HuH-7 (cell line): ENCODE data around the gene PPP2R2C.
A peak's percentile ranks its signal among the peaks of the same experiment; 100 is the strongest.

ENCODE experiments used
- DNase-seq: peaks from one replicate; pipeline ENCODE4 v3.0.0; 2011; ENCODE audit warnings: low spot score

Gene PPP2R2C

DNA sequence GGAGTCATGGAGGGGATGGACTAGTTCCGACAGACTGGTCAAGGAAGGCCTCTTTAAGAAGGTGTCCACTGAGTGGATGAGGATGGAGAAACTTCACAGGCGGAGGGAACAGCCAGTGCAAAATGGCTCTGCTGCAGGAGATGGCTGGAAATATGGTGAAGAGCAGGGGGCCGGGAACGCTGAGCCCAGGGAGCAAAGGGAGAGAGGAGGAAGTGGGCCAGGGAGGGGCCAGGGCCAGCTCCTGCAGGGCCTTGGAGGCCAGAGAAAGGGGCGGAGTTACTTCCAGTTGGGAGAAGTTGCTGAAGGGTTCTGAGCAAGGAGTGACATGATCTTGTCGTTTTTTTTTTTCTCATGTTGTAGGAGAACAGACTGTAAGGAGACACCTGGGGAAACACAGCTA, 108.3 kb downstream of the PPP2R2C start:
- DNase-seq: no peak

DNA sequence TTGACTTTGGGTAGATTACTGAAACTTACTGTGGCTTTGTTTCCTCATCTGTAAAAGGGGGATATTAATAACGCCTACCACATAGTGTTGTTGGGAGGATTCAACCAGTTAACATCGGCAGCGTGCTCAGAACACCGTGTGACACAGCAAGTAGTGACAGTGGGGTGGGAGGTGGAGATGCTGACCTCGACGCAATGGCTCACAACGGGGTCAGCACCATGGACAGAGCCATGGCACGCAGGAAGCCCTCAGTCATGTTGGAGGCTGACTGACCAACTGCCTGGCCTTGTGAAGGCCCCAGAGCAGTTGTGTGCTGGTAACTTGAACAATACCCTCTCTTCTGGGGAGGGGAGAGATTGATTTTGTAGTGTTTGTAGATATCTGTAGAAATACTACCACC, 109.5 kb downstream of the PPP2R2C start:
- peak; percentile 70 for DNase-seq

DNA sequence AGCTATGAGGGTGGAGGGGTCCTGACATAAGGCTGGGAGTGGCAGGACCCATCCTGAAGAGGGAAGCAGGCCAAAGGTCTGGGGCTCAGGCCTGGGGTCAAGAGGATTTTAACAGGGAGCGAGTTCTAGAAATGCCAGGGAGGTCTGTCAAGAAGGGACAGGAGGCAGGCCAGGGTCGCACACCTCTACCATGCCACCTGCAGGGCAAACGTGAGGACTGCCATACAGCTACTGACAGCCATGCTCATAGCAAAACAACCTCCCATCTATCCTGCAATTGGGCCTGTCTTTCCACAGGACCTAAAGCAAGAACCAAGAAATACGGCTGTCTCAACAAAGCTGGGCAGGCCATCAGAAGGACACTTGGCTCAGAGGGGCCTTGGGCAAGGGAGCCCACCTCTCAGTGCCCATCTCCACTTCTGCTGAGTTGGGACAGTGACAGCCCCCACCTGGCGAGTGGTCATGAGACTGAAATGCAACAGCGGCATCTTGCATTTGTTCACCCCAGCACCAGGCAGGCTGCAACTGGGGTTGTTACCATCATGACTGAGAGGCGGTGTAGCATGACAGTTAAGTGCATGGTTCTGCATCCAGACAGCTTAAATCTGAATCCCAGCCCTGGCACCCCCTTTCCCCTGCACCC, 110.0 kb downstream of the PPP2R2C start:
- no peak for DNase-seq

DNA sequence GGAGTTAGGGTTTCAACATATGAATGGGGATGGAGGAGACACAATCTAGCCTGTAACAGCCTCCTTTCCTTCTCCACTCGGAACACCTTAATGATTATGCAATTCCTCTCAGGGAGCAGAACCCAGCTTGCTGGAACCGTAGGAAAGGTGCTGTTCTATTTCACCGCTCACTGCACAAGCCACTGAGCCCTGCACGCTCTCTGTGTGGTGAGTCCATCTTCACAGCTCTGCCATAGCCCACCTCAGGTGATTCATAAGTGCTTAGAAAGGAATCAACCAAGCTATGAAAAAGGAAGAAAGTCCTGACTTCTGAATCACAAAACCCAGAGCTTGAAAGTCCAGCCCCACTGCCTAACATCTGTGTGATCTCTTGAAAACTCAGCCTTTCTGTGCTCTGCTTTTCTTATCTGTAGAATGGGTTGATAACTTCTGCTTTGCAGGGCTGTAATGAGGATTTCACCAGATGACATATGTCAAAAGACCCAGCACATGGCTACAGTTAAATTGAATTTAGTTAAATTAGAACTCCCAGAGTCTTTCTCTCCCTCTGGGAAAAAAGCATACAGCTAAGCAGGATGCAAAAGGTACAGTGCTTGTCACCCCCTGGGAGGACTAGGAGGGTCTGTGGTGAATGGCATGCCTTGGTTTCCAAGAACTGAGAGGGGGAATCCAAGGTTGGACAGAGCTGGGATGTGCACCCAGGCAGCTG, 111.2 kb downstream of the PPP2R2C start:
- no peak for DNase-seq

DNA sequence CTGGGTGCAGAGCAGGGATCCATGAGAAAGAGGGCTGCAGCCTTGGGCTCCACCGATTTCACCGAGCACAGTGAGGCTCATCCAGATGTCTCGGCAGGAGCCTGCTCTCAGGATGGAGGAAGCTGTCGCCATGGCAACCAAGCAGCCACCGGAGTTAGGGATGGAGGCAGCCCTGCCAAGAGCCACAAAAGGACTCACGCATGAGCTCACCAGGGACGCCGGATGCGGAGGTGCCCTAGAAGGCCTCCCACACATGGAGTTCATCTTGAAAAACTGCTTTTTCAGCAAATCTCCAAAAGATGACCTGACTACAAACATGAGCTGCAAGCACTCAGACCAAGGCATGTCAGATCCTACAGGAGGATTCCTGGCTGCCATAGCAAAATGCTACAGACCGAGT, 112.0 kb downstream of the PPP2R2C start:
- no peak for DNase-seq

DNA sequence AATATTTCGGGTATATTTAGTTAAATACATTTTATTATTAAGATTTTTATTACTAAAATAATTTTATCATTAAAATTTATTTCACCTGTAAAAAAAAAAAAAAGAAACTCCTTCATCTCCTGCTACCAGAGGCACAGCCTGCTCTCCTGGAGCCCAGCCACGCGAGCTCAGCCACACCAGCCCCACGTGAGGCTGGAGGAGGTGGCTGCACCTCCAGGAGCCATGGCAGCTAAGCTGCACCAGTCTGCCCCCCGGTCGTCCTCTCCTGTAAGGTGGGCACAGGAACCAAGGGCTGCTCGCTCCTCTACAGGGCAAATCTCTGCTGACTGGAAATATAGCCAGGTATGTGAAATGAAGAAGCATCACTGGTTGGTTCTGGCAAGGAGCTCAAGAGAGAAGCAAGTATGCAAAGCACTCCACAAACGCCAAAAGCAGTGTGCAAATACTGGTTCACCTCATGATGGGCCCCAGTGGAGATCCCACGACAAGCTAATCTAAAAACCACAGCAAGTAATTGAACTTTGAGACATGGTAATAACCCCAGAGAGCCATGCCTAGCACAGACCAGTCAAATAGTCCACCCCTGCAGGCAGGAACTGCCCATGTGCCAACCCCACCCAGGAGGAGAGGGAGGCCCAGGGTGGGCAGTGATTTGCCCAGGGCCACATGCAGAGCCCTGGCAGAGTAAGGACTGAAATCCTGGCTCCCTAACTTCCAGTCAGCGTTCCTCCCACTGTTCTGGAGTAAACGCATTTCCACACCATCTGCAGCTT, 112.7 kb downstream of the PPP2R2C start:
- DNase-seq: no peak

DNA sequence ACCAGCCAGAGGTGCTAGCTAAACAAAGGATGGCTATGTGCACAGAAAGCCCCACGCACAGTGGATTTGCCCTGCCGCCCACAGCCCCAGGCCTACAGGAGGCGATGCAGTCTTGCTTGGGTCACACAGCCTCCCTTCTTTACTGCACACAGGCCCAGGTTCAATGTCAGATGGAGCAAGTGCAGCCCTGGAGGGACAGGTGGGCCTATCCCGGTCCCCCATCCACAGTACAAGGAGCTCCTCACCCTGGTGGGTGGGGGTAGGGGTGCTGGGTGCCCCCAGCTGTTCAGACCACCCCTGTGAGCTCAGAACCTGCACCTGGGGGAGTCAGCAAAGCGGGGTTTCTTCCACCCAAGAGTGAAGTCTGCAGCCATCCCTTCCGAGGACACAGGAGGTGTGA, 114.9 kb downstream of the PPP2R2C start:
- no peak for DNase-seq

DNA sequence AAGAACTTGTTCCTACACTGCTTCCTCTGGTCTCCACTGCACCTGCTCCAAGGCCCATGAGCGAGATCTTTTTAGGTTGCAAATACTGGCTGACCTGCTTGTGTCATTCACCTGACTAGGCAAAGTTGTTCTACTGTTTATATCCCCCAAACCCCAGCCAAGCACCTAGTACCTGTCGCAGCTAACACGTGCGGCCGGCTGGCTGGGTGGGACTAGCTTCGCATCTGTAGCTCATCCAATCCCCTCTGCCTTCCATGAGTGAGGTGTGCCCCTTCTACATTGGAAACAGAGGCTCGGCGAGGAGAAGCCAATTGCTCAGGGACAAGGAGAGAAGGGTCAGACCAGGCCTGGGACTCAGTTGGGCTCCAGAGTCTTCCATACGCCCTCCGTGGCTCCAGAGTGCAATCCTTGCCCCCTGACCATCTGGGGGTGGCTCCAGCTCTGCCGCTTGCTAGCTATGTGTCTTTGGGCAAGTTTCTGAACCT, 116.3 kb downstream of the PPP2R2C start:
- no peak for DNase-seq

DNA sequence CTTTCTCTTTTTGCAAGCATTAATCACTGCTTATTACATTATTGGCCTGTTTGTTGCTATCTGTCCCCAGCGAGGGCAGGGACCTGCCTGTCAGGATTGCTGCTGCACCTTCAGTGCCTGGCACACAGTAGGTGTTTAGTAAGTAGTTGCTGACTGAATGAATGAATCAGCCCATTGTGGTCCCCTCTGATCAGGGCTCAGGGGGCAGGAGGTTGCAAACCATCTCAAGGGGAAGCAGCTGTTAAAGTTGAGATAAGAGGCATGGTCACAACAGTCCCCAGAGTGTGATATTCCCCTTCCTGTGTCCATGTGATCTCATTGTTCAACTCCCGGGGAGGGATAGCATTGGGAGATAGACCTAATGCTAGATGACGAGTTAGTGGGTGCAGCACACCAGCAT, 117.4 kb downstream of the PPP2R2C start:
- no peak for DNase-seq

DNA sequence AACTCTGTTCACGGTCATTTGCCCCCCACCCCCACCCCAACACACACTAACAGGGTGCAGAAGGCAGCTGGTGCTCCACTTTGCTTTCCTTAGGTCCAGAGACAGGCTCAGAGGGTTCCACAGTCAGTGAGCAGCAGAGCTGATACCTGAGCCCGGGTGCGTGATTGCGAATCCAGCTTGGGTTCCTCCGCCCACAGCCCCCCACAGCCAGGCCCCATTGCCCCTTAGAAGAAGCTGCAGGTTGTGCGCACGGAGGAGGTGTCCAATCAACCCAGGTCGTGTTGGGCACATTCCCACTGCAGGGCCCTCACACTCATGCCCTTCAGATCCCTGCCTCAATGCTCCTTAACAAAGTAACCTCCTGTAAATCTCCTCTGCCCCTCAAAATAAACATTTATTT, 117.8 kb downstream of the PPP2R2C start:
- DNase-seq: no peak

DNA sequence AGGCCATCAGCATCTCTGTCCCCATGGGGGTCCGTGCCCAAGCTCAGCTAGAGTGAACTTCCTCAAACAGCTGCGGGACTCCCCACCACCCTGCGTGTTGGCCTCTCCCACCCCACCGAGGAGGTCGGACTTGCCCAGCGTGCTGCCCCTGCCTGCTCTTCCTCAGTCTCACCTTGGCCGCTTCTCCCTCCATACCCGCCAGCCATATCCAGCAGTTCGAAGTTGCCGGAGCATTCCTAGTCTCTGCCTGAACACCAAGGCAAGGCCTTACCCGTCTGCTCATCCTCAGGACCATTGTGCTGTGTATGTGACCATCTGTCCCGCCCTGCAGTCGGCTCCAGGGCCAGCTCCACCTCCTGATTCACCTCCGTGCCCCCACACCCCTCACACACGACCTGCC, 118.3 kb downstream of the PPP2R2C start:
- no peak for DNase-seq

DNA sequence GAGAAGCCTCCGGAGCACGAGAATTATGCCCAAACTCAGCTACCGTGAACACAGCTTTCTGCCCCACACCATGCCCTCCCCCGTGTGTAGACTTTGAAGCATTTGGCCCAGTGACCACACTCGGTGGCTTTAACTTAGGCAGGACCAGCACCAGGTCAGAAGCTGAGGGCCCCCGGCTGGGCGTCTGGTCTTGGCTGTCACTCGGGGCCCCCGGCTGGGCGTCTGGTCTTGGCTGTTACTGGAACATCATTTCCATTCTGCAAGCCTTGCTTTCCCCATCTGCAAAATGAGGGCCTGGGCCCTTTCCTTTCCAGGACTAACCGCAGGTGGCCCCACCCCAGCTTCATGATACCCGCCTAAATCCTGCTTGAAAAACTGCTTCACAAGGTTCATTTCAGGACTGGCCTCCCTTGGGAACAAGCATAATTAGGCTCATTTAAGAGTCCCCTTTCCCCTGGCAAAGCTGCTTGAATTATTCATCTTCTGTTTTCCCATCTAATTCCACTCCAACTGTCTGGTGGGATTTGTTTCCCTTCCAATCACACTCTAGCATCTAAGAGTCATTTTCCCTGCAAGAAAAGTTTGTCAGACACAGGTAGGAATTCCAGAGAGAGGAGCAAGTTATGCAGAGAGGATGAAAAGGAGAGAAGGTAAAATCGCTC, 120.3 kb downstream of the PPP2R2C start:
- DNase-seq: no peak

DNA sequence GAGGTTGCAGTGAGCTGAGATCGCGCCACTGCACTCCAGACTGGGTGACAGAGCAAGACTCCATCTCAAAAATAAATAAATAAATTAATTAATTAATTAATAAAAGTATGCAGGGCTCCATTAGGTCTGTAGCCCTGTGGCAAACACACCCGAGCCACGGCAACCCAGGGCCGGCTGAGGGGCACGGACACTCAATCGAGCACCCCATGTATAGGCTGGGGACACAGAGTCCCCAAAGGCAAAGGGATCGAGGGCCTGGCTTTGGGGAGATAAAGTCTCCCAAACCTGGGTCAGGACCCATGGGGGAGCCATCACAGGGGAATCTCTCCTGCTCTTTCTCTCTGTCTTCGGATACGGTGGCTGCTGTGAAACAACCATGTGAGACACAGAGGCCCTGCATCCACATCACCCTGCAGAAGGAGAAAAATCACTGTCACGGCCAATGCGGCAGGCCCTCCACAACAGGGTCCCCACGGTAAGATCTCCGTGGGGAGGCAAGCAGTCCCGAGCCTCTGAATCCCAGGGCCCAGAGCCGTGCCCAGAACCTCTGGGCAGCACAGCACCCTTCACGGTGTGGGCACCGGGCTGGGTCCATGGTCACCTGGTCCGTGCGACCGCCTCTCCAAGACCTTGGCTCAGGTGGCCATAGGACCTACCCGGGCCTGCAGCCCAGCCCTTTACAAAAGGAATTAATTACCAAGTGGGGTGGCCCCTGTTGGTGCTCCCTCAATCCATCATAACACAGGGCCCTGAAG, 121.0 kb downstream of the PPP2R2C start:
- no peak for DNase-seq

DNA sequence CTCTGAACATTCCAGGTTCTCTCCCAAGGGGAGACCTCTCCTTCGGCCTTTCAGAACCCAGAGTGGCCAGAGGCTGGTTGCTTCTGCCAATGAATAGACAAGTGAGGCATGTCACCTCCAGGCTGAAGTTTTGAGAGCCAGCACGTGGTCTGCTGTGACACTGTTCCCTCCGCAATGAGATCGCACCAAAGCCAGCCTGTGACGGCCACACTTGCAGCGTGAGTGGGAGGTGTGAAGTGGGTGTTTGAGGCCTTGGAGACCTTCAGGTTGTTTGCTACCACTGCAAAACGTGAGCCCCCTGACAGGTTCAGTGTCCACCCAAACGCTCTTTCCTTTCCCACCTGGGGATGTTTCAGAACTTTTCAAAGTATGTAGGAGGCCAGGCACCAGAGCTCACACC, 121.8 kb downstream of the PPP2R2C start:
- DNase-seq: no peak

DNA sequence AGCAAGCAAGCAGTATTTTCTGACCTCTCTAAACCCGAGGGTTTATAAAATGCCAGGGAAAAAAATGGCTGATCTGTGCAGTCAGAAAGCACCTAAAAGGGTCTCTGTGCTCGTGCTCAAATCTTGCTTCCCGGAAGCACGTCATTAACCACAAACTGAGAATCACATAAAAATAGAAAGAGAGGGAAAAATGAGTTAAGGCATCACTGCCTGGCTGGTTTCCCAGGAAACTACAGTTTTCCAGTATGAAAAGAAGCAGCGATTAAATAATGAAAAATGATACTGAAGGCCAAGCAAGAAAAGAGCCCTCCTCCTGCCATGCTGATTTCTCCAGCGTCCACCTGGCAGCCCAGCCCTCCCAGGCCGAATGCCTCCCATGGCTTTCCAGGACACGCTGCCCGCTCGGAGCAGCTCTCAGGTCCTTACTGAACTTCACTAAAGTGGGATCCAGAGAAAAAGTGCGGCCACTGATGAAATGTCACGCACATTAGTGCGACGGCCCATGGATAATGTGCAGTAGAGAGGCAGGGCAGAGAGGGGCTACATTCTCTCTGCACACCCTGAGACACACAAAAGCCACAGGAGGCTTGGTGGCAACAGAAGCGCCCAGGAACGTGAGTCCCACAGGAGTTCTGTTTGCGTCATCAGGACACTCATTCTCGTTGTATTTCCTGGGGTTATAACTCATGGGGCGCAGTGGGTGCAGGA, 122.4 kb downstream of the PPP2R2C start:
- no peak for DNase-seq

DNA sequence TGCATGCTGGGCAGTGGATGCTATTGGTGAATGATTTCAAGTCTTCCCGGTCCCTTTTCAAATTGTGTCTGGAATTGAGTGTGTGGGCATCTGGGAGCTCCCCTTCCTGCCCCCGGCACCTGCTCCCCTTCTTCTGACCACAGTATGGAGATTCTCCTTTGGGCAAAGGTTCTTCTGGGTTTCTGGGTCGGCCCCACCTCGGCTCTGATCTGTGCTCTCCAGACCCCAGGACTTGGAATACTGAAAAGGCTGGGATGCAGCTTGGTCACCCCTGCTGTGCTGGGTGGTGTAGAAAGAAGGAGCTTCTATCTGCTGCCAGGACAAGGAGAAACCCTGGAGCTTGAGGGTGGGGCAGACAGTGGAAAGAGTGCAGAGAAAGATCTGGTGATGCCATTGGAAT, 124.0 kb downstream of the PPP2R2C start:
- no peak for DNase-seq

DNA sequence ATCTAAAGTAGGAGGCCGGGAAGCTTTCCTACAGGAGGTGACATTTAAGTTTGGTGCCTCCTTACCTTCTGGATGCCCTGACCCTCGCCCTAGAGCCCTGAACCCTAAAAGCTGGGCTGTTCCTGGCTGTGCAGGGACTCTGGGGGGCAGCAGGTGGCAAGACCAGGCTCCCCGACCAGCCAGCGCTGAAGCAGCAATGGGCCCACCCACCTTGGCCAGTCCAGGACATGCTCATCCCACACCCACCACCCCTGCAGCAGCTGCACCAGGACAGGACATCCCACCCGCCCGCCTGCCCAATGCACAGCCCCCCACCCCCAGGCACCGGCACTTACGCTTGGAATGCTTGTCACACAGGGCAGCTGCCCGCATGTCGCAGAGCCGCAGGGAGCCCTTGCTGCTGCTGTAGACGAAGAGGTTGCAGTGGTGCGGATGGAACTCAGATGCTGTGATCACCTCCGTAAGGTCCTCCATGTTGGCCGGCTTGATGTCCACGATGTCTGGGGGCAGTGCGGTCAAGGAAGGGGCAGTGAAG, 124.8 kb downstream of the PPP2R2C start:
- no peak for DNase-seq

DNA sequence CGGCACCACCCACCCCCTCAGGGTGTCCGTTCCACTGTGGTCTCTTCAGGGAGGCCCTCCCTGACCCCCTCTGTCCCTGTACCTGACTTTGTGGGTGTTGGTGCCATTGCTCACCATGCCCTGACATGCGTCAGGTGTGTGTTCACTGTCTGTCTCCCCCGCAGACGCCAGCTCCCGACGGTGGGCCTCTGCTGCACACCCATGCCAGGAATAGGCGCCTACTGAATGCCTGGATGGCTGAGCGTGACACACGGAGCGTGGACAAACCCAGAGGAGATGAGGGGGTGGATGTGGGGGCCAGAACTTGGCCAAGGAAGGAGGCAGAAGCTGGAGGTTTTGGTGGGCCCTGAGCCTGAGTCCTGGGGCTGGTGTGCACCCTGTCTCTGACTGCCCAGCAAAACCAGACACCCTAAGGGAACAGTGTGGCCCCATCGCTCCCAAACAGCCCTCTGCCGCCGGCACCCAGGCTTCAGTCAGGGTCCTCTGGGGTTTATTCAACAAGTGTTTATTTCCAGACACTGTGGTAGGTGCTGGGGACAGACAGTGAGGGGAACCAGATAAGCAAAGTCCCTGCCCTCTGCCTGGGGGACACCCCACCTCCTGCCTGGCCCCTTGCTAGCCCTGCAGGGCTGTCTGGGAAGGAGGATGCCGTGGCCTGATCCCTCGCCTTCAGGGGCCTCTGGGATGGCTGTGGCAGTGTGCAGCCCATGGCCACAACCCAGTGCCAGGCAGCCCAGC, 125.9 kb downstream of the PPP2R2C start:
- DNase-seq: no peak

DNA sequence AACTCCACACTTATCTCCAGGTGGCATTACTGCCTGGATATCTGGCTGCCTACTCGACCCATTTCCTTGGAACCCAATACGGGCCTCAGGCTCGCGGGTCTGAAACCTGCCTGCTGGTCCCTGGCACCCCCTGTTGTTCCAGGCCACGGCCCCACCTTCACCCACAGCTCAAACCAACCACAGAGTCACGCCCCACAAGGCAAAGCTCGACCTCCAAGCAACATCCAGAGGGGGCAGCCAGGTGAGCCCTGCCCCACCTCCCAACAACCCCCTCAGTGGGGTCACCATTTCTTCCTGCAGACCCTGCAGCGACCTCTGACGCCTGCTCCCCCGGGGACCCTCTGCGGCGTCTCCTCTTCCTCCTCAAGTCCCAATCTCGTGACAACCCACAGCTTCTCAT, 126.5 kb downstream of the PPP2R2C start:
- DNase-seq: no peak
